ENCODE results near the gene TBC1D22A. TPM values are rescaled to one million over a fixed set of nuclear protein-coding genes. Genes with fewer than 3 reads are reported as not detected.

The TBC1D22A gene
- total and polyA plus RNA-seq, 10 of the 15 experiments (the other 5 are each of a cell fraction or from before 2014, with no cell fraction given), result 0.63 to 44.7 (median 27.4) TPM

DNA sequence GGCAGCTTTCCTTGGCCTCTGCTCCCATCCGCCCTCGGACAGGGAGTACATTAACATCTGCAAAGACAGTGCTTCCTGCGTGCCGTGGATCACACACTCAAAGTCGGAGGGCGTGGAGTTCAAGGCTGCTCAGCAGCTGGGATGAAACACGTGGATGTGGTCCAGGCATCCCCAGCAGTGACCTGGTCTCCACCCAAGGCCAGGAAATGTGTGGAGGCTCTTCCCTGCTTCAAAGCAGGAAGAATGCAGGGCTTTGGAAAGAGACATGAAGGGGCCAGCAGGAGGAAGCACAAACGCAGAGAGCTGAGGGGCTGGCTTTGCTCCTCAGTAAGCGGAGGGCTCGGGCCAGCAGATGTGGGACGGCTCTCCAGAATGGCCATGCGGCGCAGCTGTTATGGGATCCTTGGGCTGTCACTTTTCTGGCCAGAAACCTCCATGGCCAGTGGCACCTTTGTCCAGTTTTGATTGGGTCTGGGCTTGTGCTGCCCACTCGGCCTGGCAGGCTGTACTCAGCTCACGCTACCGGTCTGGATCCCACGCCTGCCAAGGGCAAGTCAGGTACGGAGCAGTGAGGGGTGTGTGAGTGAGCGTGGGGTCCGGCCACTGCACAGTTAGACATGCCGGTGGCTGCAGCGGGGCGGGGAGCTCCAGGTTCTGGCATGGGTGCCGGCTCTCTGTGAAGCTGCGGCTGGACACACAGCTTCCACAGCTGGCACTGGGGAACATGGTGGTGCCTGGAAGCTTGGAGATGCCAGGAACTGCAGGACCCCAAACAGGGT, 438.0 kb downstream of the TBC1D22A start:
- intact Hi-C loops (cut with micrococcal nuclease; ENCODE audit: unreplicated experiment), result no loop called here
- 49% methylated on average over 24 of the region's 25 CpGs for WGBS (ENCODE audit: insufficient coverage, insufficient replicate concordance, low lambda C conversion rate, missing lambda C conversion rate)
- ChIA-PET CTCF (no interaction called here), POLR2A (no interaction called here), SMC1A (ENCODE audit: uncharacterized antibody, unreplicated experiment) (no interaction called here), RAD21 (ENCODE audit: unreplicated experiment) (no interaction called here)
- H3K27ac ChIP-seq (ENCODE audit: control insufficient read depth, insufficient read depth), result no peak overlapping the region
- FAIRE-seq, result no peak
- no peak overlapping the region for H3K9ac ChIP-seq (ENCODE audit: control insufficient read depth, insufficient read depth, low read length)
- ATAC-seq, result no peak
- TF ChIP-seq ZNF207 (IDR thresholded peaks at IDR 0.05; ENCODE audit: borderline replicate concordance) (no peak), TARDBP (IDR thresholded peaks at IDR 0.05; ENCODE audit: borderline replicate concordance) (no peak), FOS (IDR thresholded peaks at IDR 0.05; ENCODE audit: borderline replicate concordance, extremely low read depth, insufficient read length) (no peak), HDAC6 (IDR thresholded peaks at IDR 0.05; ENCODE audit: unreplicated experiment) (no peak), NFIC (IDR thresholded peaks at IDR 0.05; ENCODE audit: low read depth, low read length) (no peak), SREBF1 (IDR thresholded peaks at IDR 0.05; ENCODE audit: low read length) (no peak), ESRRA (IDR thresholded peaks at IDR 0.05; ENCODE audit: low read length) (no peak), SREBF2 (IDR thresholded peaks at IDR 0.05; ENCODE audit: low read length) (no peak), SIN3A (IDR thresholded peaks at IDR 0.05; ENCODE audit: low read depth, low read length) (no peak)
- BruUV-seq (replicated peaks), result no TSS peak
- no peaks in the 10 kb centered on the region for H4K20me1 ChIP-seq (ENCODE audit: control insufficient read depth, insufficient read depth)
- H3K4me1 ChIP-seq (ENCODE audit: control insufficient read depth, insufficient read depth, low read length), result no peaks in the 10 kb centered on the region
- in situ Hi-C loops (cut with MboI), result no loop called here
- no peaks in the 10 kb centered on the region for H3K79me2 ChIP-seq (ENCODE audit: control insufficient read depth, insufficient read depth, low read length)
- no peak overlapping the region for H3K4me3 ChIP-seq
- H2AFZ ChIP-seq (ENCODE audit: control insufficient read depth, low read depth, low read length), result no peak overlapping the region
- no peak for DNase-seq (ENCODE audit: low read depth, low spot score)
- no peaks in the 10 kb centered on the region for H3K36me3 ChIP-seq (ENCODE audit: control insufficient read depth in 2 of 2, insufficient read depth in 2 of 2, low read length in 1 of 2)
- no peak overlapping the region for H3K4me2 ChIP-seq (ENCODE audit: control insufficient read depth, insufficient read depth)
- H3K9me3 ChIP-seq (replicated peaks; ENCODE audit: control insufficient read depth, insufficient read depth, low read length), result no peaks in the 10 kb centered on the region
- no peaks in the 10 kb centered on the region for H3K27me3 ChIP-seq (replicated peaks in 1 of 2; ENCODE audit: control insufficient read depth in 2 of 2, insufficient read depth in 2 of 2, low read length in 1 of 2)

All from GM12878 (cell line).